Stimulated activated naive CD8-positive, alpha-beta T cell treated with anti-CD3 and anti-CD28 coated beads, Interleukin-15, Interleukin-2, amounts not matched to agents 100 ng/mL and 50 ng/mL, for 24 hours (primary cell): ENCODE data around the gene BRSK2.
"Not testable (repeated sequence)": the region's sequence is repeated elsewhere in the genome, so short reads cannot be mapped to it uniquely, and the experiment has no call there.

Experiments used
- H3K27ac Mint-ChIP-seq: one replicate; pipeline ENCODE4 v1.8.0; 2021; ENCODE audit warnings: mild to moderate bottlenecking, mixed read lengths
- H3K27me3 Mint-ChIP-seq: one replicate; pipeline ENCODE4 v1.8.0; 2021; ENCODE audit warnings: mixed read lengths
- H3K36me3 Mint-ChIP-seq: one replicate; pipeline ENCODE4 v1.8.0; 2021; ENCODE audit warnings: low read depth, mixed read lengths
- H3K4me1 Mint-ChIP-seq: one replicate; pipeline ENCODE4 v1.8.0; 2021; ENCODE audit warnings: low read depth, mixed read lengths
- H3K4me3 Mint-ChIP-seq: one replicate; pipeline ENCODE4 v1.8.0; 2021; ENCODE audit warnings: mild to moderate bottlenecking, mixed read lengths
- H3K9me3 Mint-ChIP-seq: one replicate; pipeline ENCODE4 v1.8.0; 2021; ENCODE audit warnings: mixed read lengths

Gene BRSK2

DNA sequence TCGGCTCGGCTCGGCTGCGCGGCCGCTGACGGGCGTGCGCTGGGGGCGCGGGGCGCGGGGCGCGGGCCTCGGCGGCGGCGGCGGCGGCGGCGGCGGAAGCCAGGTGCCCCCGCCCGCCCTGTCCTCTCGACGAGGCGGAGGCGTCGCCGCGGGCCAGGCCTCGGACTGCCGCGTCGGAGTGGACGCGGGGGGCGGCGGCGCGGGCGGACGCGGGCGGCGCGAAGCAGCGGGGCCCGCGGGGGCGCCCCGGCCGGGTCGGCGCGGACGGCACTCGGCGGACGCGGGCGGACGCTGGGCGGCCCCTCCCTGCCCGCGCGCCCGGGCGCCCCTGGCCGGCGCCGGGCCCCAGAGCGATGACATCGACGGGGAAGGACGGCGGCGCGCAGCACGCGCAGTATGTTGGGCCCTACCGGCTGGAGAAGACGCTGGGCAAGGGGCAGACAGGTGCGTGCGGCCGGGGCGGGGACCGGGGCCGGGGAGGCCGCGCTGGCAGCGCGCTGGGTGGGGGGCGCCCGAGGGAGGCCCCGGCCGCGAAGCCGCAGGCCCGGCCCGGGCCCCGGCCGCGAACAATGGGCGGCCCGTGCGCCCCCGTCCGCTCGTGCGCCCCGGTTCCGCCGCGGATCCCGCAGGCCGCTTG lies at the start of gene BRSK2:
Gene BRSK2 (plus strand): TSS at position 3 of the 637 bp plus-strand sequence. CDS start 351 bp downstream, at position 354.
- Mint-ChIP-seq H3K9me3 (no peaks in the 10 kb centered on the region), H3K36me3 (no peaks in the 10 kb centered on the region), H3K4me1 (peaks cover 13% of the 10 kb centered on the region), H3K4me3 (peak within 1 kb of the TSS; percentile 47), H3K27ac (no peak within 1 kb of the TSS), H3K27me3 (peaks cover 30% of the 10 kb centered on the region)

DNA sequence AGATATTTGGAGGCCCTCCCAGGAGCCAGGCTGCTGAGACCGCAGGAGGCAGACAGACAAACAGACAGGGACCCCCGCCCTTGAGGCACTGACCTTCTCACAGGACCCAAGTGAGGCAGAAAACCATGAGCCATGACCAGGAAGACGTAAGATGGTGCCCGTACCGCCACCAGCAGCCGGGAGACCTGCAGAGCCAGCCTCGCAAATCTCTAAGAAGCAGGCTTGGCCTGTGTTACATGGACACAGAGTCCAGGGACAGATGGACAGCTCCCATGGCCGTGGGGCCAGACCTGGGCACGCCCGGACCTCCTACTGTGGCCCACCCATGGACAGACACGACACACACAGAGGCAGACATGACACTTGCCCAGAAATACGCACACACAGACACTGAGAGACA lies 49.6 kb upstream of the BRSK2 start:
- Mint-ChIP-seq H3K9me3 (peaks cover 4% of the 10 kb centered on the region), H3K4me3 (no peak overlapping the region), H3K27ac (no peak overlapping the region), H3K36me3 (peaks cover 4% of the 10 kb centered on the region), H3K27me3 (peaks cover 5% of the 10 kb centered on the region), H3K4me1 (peaks cover 16% of the 10 kb centered on the region)

DNA sequence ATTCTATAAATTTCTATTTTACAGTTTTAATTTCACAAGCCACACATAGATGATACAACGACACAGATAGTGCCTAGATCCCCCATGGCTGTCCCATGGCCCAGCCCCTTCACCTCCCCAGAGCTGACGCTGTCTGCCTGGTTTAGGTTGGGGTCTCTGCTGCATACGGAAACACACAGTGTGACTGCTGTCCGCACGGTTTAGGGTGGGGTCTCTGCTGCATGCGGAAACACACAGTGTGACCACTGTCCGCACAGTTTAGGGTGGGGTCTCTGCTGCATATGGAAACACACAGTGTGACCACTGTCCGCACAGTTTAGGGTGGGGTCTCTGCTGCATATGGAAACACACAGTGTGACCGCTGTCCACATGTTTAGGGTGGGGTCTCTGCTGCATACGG lies 48.5 kb upstream of the BRSK2 start:
- not testable (repeated sequence) for H3K4me3 Mint-ChIP-seq, H3K36me3 Mint-ChIP-seq, H3K9me3 Mint-ChIP-seq, H3K27ac Mint-ChIP-seq, H3K27me3 Mint-ChIP-seq
- H3K4me1 Mint-ChIP-seq = peaks cover 10% of the 10 kb centered on the region

GRCh38 chr11:1341928-1342524 lies 47.7 kb upstream of the BRSK2 start:
- no peak overlapping the region for H3K4me3 Mint-ChIP-seq
- H3K36me3 Mint-ChIP-seq = peaks cover 4% of the 10 kb centered on the region
- H3K27me3 Mint-ChIP-seq = peaks cover 5% of the 10 kb centered on the region
- peaks cover 4% of the 10 kb centered on the region for H3K9me3 Mint-ChIP-seq
- H3K4me1 Mint-ChIP-seq = peaks cover 10% of the 10 kb centered on the region
- no peak overlapping the region for H3K27ac Mint-ChIP-seq

- Mint-ChIP-seq H3K36me3 (peaks cover under 1% of the 10 kb centered on the region), H3K4me3 (no peak overlapping the region), H3K27ac (no peak overlapping the region), H3K4me1 (peaks cover 7% of the 10 kb centered on the region), H3K27me3 (peaks cover 1% of the 10 kb centered on the region), H3K9me3 (peaks cover under 1% of the 10 kb centered on the region)
Measured at GRCh38 chr11:1342946-1343345, 46.8 kb upstream of the BRSK2 start.

- Mint-ChIP-seq H3K27me3 (no peaks in the 10 kb centered on the region), H3K36me3 (no peaks in the 10 kb centered on the region), H3K4me3 (no peak overlapping the region), H3K27ac (no peak overlapping the region), H3K4me1 (peaks cover 3% of the 10 kb centered on the region), H3K9me3 (no peaks in the 10 kb centered on the region)
Measured at GRCh38 chr11:1343391-1344055, 46.2 kb upstream of the BRSK2 start.

DNA sequence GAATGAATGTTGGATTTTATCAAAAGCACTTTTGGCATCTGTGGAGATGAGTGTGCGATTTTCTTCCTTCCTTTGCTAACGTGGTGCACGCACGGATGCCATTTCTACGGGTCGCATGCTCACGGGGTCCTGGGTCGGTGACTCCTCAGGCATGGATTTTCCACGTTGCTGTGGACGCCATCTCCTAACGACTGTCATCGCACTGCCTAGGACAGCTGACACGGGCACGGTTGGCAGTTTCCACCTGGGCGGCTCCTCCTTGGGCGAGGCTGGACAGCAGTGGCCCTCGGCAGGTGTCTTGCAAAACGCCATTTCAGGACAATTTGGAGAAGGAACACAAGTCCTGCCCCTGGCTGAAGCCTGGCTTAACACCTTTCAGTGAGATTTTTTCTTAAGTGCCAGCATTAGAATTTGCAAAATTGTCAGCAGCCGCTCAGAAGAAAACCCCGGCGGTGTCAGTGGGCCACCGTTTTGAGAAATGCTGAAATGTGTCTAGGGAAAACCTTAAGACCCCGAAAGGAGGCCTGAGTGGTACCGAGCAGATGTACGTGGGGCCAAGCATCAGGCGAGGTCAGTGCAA lies 45.6 kb upstream of the BRSK2 start:
- Mint-ChIP-seq H3K27me3 (no peaks in the 10 kb centered on the region), H3K27ac (no peak overlapping the region), H3K4me1 (peaks cover 3% of the 10 kb centered on the region), H3K4me3 (no peak overlapping the region), H3K36me3 (no peaks in the 10 kb centered on the region), H3K9me3 (no peaks in the 10 kb centered on the region)

DNA sequence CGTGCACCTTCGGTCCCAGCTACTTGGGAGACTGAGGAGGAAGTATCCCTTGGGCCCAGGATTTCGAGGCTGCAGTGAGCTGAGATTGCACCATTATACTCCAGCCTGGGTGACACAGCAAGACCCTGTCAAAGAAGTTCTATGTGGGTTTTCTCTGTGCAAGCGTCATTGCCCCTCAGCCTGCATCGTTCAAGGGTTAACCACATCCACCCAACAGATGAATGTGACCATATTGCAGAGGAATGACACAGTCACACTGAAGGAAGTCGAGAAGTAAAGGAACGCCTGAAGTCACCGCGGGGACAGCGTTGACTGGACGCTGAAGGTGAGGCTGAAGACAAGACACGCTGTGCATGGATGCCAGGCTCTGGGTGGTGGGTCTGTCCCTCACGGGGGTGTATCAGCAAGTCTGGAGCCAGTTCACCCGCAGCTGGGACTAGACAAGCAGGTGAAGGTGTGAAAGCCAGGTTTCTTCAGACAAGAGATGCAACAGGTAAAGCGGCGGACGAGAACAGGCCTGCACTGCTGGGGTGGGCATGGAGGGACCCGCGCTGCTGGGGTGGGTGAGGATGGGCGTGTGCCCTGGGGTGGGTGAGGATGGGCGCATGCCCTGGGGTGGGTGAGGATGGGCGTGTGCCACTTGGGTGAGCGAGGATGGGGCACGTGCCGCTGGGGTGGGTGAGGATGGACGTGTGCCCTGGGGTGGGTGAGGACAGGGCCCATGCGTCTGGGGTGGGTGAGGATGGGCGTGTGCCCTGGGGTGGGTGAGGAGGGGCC lies 43.8 kb upstream of the BRSK2 start:
- H3K4me1 Mint-ChIP-seq = peaks cover 3% of the 10 kb centered on the region
- H3K27me3 Mint-ChIP-seq = no peaks in the 10 kb centered on the region
- H3K4me3 Mint-ChIP-seq = no peak overlapping the region
- H3K36me3 Mint-ChIP-seq = no peaks in the 10 kb centered on the region
- no peaks in the 10 kb centered on the region for H3K9me3 Mint-ChIP-seq
- H3K27ac Mint-ChIP-seq = no peak overlapping the region

GRCh38 chr11:1346669-1347390 lies 42.9 kb upstream of the BRSK2 start:
- H3K4me3 Mint-ChIP-seq = no peak overlapping the region
- H3K36me3 Mint-ChIP-seq = no peaks in the 10 kb centered on the region

DNA sequence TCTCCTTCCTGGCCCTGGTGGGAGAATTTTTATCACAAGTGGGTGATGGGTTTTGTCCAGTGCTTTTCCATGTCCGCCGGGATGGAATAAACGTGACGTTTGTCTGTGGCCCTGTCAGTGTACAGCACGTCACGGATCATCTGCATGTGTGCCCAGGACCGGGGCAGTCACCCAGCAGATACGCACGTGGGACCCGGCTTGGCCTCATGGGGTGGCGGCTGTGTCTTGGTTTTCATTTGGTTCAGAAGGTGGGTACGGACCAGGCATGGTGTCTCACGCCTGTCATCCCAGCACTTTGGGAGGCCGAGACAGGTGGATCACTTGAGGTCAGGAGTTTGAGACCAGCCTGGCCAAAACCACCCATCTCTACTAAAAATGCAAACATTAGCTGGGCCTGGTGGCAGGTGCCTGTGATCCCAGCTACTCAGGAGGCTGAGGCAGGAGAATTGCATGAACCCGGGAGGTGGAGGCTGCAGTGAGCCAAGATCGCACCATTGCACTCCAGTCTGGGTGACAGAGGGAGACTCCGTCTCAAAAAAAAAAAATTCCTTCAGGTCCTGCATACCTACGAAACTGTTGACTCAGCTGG lies 42.2 kb upstream of the BRSK2 start:
- H3K4me1 Mint-ChIP-seq, H3K4me3 Mint-ChIP-seq: not testable (repeated sequence)

More at GRCh38 chr11:1346669-1347390, 42.9 kb upstream of the BRSK2 start:
- Mint-ChIP-seq H3K27me3 (no peaks in the 10 kb centered on the region), H3K4me1 (peaks cover 3% of the 10 kb centered on the region), H3K27ac (no peak overlapping the region), H3K9me3 (no peaks in the 10 kb centered on the region)

DNA sequence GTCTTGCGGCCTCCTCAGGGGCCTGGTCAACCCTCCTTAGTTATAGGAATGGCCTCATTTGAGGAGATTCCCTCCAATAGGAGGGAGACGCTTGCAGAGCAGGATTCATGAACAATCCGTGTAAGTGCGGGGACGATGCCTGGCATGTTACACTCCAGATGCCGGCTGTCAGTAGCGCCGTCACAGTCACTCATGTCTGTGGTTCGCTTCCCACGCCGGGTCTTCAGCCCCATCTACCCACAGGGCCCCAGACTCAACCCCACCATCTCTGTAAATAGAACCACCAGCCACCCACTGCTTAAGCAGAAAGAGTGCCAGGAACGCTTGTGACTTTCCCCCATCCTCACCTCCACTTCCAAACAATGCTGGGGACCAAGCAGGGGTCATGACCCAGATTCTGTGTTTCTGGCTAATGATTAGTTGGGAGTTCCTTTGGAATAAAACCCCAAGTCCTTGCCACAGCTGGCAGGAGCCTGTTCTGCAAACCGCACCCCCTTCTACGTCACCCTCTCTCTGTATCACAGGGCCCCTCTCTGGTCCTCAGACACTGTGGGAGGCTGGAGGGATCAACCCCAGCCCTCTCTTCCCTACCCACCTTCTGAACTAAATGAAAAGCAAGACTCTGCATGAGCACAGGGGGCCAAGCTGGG lies 41.5 kb upstream of the BRSK2 start:
- H3K4me3 Mint-ChIP-seq = no peak overlapping the region
- H3K27ac Mint-ChIP-seq = no peak overlapping the region
- no peaks in the 10 kb centered on the region for H3K27me3 Mint-ChIP-seq
- peaks cover 3% of the 10 kb centered on the region for H3K4me1 Mint-ChIP-seq
- no peaks in the 10 kb centered on the region for H3K36me3 Mint-ChIP-seq
- no peaks in the 10 kb centered on the region for H3K9me3 Mint-ChIP-seq

More for the DNA sequence above, 42.2 kb upstream of the BRSK2 start:
- H3K27me3 Mint-ChIP-seq, H3K27ac Mint-ChIP-seq, H3K36me3 Mint-ChIP-seq, H3K9me3 Mint-ChIP-seq: not testable (repeated sequence)

- Mint-ChIP-seq H3K4me1 (peaks cover 3% of the 10 kb centered on the region), H3K27me3 (no peaks in the 10 kb centered on the region), H3K36me3 (no peaks in the 10 kb centered on the region), H3K4me3 (no peak overlapping the region), H3K9me3 (no peaks in the 10 kb centered on the region), H3K27ac (no peak overlapping the region)
Measured at GRCh38 chr11:1348796-1349326, 40.9 kb upstream of the BRSK2 start.

GRCh38 chr11:1349327-1350041 lies 40.2 kb upstream of the BRSK2 start:
- no peaks in the 10 kb centered on the region for H3K9me3 Mint-ChIP-seq
- H3K4me1 Mint-ChIP-seq = peaks cover 3% of the 10 kb centered on the region
- no peaks in the 10 kb centered on the region for H3K27me3 Mint-ChIP-seq
- no peak overlapping the region for H3K27ac Mint-ChIP-seq
- no peaks in the 10 kb centered on the region for H3K36me3 Mint-ChIP-seq
- no peak overlapping the region for H3K4me3 Mint-ChIP-seq
